Measurements from ENCODE around the gene FCRL6.

FCRL6 gene

GRCh38 chr1:159790237-159790917 lies 11.8 kb upstream of the FCRL6 start:
- Histone ChIP-seq H3K9me3 (ENCODE audit: low read length) (no peaks in the 10 kb centered on the region), H3K4me1 (ENCODE audit: insufficient read depth, low read length, severe bottlenecking) (no peaks in the 10 kb centered on the region), H3K36me3 (ENCODE audit: insufficient read depth, low read length) (no peaks in the 10 kb centered on the region), H3K9me2 (ENCODE audit: low read depth, low read length) (no peaks in the 10 kb centered on the region), H4K20me1 (ENCODE audit: insufficient read depth, low read length) (no peaks in the 10 kb centered on the region), H3F3A (ENCODE audit: insufficient read depth, low read length) (no peaks in the 10 kb centered on the region), H2AFZ (ENCODE audit: low read length) (no peak overlapping the region), H3K27ac (ENCODE audit: low read depth, low read length, poor library complexity, severe bottlenecking) (no peak overlapping the region), H3K4me3 (ENCODE audit: low read depth, low read length, poor library complexity, severe bottlenecking) (no peak overlapping the region), H3K9ac (ENCODE audit: low read length) (no peak overlapping the region), H3K79me2 (ENCODE audit: insufficient read depth, low read length) (no peaks in the 10 kb centered on the region), H3K27me3 (ENCODE audit: insufficient read depth, low read length) (no peaks in the 10 kb centered on the region), H3K4me2 (ENCODE audit: low read length) (no peak overlapping the region)
- no peak for TF ChIP-seq EZH2 (IDR thresholded peaks at IDR 0.05; ENCODE audit: borderline replicate concordance, low read length)
- TF ChIP-seq CTCF (IDR thresholded peaks at IDR 0.05; ENCODE audit: low read length), result peak; percentile 66

GRCh38 chr1:159791031-159791430 lies 11.1 kb upstream of the FCRL6 start:
- Histone ChIP-seq H2AFZ (ENCODE audit: low read length) (no peak overlapping the region), H3K27ac (ENCODE audit: low read depth, low read length, poor library complexity, severe bottlenecking) (no peak overlapping the region)

GRCh38 chr1:159791461-159791860 lies 10.7 kb upstream of the FCRL6 start:
- no peak for TF ChIP-seq EZH2 (IDR thresholded peaks at IDR 0.05; ENCODE audit: borderline replicate concordance, low read length)
- no peak for TF ChIP-seq CTCF (IDR thresholded peaks at IDR 0.05; ENCODE audit: low read length)
- no peak overlapping the region for H3K4me2 ChIP-seq (ENCODE audit: low read length)
- no peaks in the 10 kb centered on the region for H3K4me1 ChIP-seq (ENCODE audit: insufficient read depth, low read length, severe bottlenecking)
- no peak overlapping the region for H3K4me3 ChIP-seq (ENCODE audit: low read depth, low read length, poor library complexity, severe bottlenecking)
- H3K27me3 ChIP-seq (ENCODE audit: insufficient read depth, low read length), result no peaks in the 10 kb centered on the region
- H3K9me3 ChIP-seq (ENCODE audit: low read length), result no peaks in the 10 kb centered on the region
- no peaks in the 10 kb centered on the region for H3F3A ChIP-seq (ENCODE audit: insufficient read depth, low read length)
- H3K9ac ChIP-seq (ENCODE audit: low read length), result no peak overlapping the region
- H2AFZ ChIP-seq (ENCODE audit: low read length), result no peak overlapping the region
- H3K9me2 ChIP-seq (ENCODE audit: low read depth, low read length), result no peaks in the 10 kb centered on the region
- H3K36me3 ChIP-seq (ENCODE audit: insufficient read depth, low read length), result no peaks in the 10 kb centered on the region
- H4K20me1 ChIP-seq (ENCODE audit: insufficient read depth, low read length), result no peaks in the 10 kb centered on the region
- no peaks in the 10 kb centered on the region for H3K79me2 ChIP-seq (ENCODE audit: insufficient read depth, low read length)
- no peak overlapping the region for H3K27ac ChIP-seq (ENCODE audit: low read depth, low read length, poor library complexity, severe bottlenecking)

More at GRCh38 chr1:159791031-159791430, 11.1 kb upstream of the FCRL6 start:
- H3K79me2 ChIP-seq (ENCODE audit: insufficient read depth, low read length), result no peaks in the 10 kb centered on the region
- no peaks in the 10 kb centered on the region for H3K27me3 ChIP-seq (ENCODE audit: insufficient read depth, low read length)
- no peak for TF ChIP-seq CTCF (IDR thresholded peaks at IDR 0.05; ENCODE audit: low read length)
- TF ChIP-seq EZH2 (IDR thresholded peaks at IDR 0.05; ENCODE audit: borderline replicate concordance, low read length), result no peak
- no peaks in the 10 kb centered on the region for H3K36me3 ChIP-seq (ENCODE audit: insufficient read depth, low read length)
- no peaks in the 10 kb centered on the region for H3F3A ChIP-seq (ENCODE audit: insufficient read depth, low read length)
- no peaks in the 10 kb centered on the region for H4K20me1 ChIP-seq (ENCODE audit: insufficient read depth, low read length)
- H3K4me1 ChIP-seq (ENCODE audit: insufficient read depth, low read length, severe bottlenecking), result no peaks in the 10 kb centered on the region
- no peak overlapping the region for H3K4me3 ChIP-seq (ENCODE audit: low read depth, low read length, poor library complexity, severe bottlenecking)
- no peak overlapping the region for H3K9ac ChIP-seq (ENCODE audit: low read length)
- H3K9me3 ChIP-seq (ENCODE audit: low read length), result no peaks in the 10 kb centered on the region
- H3K4me2 ChIP-seq (ENCODE audit: low read length), result no peak overlapping the region
- H3K9me2 ChIP-seq (ENCODE audit: low read depth, low read length), result no peaks in the 10 kb centered on the region

All from OCI-LY1 (cell line).